Pulmonary artery endothelial cell (primary cell): ENCODE results near the gene SNRNP40. TPM values are rescaled to one million over a fixed set of nuclear protein-coding genes. Genes with fewer than 3 reads are reported as not detected.

ENCODE experiments used
- DNase-seq: peaks from one replicate; pipeline ENCODE4 v3.0.0-alpha.2; 2011; ENCODE audit warnings: low read depth, low spot score
- total RNA-seq: library from RNA; depleted of rRNA; stranded (reverse); fragments of >200 nt; gene quantifications from 2 replicates; pipeline ENCODE4 v1.2.3, GENCODE V29; 2014

SNRNP40 gene
- total RNA-seq, 1 donor from 2014 or later, result 210 TPM

DNA sequence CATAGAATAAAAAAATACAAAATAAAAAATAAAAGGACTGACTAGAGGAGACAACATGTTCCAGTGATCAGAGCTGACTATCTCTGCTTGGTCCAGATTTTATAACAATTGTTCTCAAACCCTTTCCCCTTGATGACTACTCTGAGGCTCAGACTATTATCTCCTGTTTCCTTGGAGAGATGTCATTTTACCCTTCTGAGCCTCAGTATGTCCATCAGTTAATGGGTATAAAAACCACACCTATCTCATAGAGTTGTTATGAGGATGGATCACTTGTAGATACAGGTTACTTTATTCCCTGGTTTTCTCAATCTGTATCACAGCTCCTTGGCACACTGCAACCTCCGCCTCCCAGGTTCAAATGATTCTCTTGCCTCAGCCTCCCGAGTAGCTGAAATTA lies 63.9 kb downstream of the SNRNP40 start:
- no peak for DNase-seq

DNA sequence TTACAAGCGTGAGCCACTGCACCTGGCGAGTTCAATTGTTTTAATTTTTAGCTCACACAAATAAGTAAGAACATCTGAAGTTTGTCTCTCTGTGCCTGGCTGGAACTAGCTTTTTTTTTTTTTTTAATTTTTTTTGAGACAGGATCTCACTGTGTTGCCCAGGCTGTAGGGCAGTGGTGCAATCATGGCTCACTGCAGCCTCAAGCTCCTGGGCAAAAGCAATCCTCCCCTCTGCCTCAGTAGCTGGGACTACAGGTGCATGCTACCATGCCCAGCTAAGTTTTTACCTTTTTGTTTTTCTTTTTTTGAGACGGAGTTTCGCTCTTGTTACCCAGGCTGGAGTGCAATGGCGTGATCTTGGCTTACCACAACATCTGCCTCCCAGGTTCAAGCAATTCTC lies 64.8 kb downstream of the SNRNP40 start:
- DNase-seq, result no peak

DNA sequence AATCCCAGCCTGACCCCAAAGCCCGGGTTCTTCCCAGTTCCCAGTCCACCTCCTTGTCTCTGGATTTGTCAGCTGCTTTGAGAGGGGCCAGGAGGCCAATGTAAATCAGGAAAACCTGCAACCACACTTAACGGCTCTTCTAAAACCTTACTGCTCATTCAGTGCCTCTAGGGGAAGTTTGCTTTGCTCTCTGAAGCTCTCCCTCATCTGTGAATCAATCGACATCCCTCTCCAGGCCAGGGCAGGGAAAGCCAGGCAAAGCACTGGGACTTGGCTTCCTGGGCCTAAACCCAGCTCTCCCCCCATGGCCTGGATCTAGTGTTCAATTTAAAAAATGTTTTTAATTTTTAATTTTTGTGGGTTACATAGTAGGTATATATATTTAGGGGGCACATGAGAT lies 66.2 kb downstream of the SNRNP40 start:
- no peak for DNase-seq

DNA sequence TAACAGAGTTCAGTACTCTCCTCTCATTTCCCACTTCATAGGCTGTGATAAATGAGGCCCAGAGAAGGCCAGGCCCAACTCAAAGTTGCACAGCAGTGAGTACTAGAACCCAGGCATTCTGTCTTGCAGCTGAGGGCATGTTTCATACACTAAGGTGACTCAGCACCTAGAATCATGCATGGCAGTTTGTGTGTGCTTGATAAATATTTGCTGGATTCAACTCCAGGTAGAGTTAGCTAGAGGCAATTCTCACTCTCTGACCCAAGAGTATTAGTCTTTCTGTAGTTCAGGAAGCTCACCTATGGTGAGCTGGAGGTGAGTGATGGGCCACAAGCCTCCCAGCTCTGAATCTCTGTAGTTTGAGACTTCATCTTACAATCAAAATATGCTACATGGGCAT lies 67.6 kb downstream of the SNRNP40 start:
- DNase-seq, result no peak

DNA sequence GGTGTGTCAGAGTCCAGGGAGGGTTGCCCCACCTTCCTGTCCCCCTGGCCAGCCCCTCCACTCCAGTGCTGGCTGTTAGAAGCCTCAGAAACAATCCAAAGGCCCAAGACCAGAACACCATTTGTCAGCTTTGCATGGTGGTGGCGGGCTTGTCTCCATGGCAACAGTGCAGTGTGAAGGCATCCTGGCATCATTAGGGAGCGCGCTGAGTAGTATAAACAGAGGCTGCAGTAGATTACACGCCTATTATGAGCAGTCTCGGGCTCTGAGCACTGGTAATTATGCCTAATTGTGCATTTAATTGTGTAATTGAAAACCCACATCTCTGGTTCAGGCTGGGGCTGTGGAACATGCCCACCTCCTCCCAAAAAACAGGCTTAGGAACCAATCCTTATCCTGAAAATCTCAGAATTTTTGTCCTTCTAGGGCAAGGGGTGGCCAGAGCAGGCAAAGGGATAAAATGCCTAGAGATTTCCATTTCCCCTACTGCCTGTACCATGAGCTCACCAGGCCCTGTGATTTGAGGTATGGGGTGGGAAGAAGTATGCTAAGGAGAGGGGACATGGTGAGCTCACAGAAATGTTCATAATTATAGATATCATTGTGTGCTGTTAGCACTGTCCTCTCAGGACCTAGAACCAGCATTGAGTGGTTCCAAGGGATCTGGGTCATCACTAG lies 68.6 kb downstream of the SNRNP40 start:
- no peak for DNase-seq

DNA sequence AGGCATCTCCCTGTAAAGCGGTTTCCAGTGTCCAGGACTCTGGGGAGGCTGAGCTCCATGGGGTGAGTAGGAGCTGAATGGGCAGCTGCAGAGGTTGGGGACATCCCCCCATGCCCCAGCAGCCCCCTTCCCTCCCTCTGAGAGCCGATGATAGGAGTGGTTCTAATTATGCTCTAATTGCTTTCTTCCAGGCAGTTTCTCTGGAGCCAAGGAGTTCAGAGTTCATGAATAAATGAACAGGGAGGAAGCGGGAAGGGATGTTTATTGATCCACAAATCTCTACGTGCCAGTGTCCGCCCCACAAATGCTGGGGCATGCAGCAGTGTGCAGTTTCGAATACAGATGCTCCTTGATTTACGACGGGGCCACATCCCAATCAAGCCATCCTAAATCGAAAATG lies 72.5 kb downstream of the SNRNP40 start:
- no peak for DNase-seq

DNA sequence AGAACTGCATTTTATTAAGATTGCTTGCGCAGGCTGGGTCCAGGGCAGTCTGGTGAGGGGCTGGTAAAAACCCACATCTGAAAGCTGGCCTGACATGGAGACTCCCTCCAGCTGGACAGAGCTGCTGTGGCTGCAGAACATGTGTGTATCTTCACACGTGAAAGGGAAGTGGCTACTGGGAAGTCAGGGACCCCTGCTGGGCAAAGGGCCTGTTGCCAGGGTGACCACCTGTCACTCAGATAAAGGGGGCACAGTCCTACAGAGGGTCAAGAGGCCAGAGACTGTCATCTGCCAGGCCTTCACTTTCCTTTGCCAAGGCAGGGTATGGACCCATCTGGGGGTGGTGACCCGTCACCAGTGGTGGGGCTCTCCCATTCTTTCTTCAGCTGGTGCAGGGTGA lies 74.4 kb downstream of the SNRNP40 start:
- no peak for DNase-seq

DNA sequence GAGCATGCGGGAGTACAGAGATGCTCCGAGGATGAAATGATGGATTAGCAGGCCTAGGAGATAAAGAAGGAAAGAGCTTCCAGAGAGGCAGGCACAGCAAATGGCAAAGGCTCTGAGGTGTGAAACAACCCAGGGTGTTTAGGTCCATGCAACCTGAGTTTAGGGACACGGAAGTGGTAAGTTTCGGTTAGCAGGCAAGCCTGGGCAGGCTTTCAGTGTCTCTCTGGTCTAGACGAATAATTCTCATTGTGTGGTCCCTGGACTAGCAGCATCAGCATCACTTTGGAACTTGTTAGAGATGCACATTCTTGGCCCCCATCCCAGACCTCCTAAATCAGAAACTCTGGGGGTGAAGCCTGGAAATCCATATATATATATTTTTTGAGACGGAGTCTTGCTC lies 75.5 kb downstream of the SNRNP40 start:
- DNase-seq, result no peak

DNA sequence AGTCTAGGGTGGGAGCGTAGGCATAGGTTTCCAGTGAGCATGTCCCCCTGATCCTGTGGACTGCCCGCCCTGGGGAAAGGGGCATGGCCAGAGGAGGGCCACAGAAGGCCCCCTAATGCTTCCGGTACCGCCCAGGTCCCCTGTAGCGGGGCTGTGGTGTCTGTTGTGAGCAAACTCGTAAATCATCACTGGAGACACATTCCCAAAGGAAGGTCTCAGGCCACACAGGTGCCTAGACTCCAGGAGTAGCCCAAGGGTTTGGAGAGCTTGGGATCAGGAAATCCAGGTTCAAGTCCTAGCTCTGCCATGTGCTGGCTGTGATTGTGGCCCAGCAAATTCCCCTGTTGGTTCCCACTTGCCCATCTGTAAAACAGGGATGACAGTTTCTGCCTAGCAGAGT lies 77.1 kb downstream of the SNRNP40 start:
- DNase-seq, result no peak

DNA sequence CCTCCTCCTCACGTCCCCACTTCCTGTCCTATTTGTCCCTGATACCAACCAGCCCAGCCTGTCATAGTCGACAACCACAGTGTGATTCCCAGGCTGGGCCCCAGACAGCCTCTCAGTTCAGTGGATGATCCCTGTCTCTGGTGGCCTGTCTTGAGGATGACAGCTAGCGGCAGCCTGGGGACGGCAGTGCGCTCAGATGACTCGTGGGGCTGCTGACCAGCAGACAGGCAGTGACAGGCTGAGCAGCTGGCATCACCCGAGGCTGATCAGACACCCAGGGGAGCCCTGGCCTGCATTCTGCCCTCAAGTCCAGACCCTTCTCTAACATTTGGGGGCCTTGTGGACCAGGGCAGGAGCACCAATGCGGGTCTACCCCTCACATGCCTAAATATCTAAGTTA lies 77.9 kb downstream of the SNRNP40 start:
- no peak for DNase-seq

DNA sequence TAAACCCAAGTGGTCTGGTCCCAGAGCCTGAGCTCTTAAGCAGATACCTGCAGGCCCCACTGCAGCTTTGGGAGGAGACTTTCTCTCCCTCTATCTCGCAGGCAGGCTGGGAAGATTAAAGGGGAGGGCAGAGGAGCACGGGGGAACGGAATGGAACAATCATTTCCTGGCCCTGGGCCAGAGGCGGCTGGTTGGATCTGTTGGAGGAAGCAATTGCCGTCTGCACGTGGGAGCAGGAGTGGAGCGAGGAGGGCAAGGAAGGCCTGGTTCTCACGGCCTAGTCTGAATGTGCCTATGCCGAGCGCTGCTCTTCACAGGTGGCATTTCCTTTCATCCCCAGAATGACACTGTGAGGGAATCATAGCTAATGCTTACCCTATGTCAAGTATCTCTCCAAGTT lies 80.6 kb downstream of the SNRNP40 start:
- DNase-seq, result peak; percentile 45

DNA sequence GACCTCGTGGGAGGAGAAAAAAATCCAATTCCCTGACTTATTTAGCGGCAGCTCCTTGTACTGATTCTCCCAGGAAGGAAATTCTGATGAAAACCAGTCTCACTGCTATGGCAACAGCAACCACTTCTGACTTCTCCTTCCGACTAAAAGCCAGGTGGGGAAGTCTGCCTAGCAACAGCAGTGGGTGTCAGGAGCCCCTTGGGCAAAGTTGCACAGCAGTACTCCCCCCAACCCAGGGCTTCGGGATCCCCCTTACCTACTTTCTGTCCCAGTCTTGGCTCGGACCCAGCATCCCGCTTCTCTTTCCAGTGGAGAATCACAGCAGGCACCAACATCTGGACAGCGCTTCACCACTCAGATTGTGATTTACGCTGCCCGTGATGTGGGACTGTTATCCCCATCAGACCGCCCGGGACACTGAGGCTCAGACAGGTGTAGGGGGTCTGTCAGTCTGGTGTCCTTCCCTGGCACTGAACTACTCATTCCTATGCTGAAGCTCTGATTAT lies 81.5 kb downstream of the SNRNP40 start:
- DNase-seq, result no peak

DNA sequence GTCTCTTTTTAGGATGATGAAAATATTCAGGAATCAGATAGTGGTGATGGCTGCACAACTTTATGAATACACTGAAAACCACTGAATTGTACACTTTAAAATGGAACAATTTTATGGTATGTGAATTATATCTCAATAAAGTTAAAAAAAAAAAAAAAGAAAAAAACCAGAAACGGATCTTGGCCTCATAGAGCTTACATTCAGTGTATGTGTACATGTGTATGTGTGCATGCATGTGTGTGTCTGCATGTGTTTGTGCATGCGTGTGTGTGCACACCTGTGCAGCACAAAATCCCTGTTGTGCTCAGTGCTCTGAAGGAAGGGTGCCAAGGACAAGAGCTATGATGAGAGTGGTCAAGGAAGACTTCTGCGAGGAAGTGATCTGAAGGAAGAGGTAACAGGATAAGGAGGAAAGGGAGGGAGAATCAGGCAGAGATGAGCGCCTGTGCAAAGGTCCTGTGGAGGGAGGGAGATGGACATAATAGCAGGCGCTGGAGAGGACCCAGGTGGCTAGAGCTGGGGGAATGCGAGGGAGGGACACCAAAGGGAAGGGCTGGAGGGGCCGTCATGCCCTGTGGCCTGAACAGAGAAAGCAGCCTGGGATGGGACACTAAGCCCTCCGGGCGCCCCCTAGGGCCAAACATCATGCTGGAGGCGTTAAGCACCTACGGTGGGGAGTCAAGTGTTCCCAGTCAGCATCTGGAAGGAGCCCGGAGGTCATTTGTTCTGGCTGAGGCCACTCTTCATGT lies 82.1 kb downstream of the SNRNP40 start:
- no peak for DNase-seq

Other genes with a start within 250 kb of the SNRNP40 start
- gene PUM1, start 231.1 kb downstream of the SNRNP40 start, total RNA-seq, result 67.9 and 69.4 TPM in 2 replicates
- 0.32 TPM in 1 of 2 replicates, not detected in the other for gene NKAIN1, start 56.9 kb downstream of the SNRNP40 start, total RNA-seq
- gene ZCCHC17, start 244 bp upstream of the SNRNP40 start, total RNA-seq, result 51.4 and 52.6 TPM in 2 replicates
- 0.26 and 0.35 TPM in 2 replicates for gene FABP3, start 76.3 kb upstream of the SNRNP40 start, total RNA-seq
- gene SERINC2, start 116.4 kb upstream of the SNRNP40 start, total RNA-seq, result 1.3 and 2.4 TPM in 2 replicates